Measurements from ENCODE around the gene ITGA7.

The ITGA7 gene

GRCh38 chr12:55734595-55734994 lies 26.9 kb upstream of the ITGA7 start:
- DNase-seq = no peak

GRCh38 chr12:55733858-55734257 lies 26.2 kb upstream of the ITGA7 start:
- no peak for DNase-seq

- DNase-seq = no peak
These were observed 25.4 kb upstream of the ITGA7 start for GRCh38 chr12:55733021-55733555.

GRCh38 chr12:55732288-55732687 lies 24.6 kb upstream of the ITGA7 start:
- DNase-seq = no peak

GRCh38 chr12:55729819-55730818 lies 22.4 kb upstream of the ITGA7 start:
- DNase-seq = no peak

- peak; percentile 79 for DNase-seq
These were observed 21.5 kb upstream of the ITGA7 start, which contains the start of gene CD63 for GRCh38 chr12:55728939-55729818. CD63 (minus strand) TSS chr12:55729009; CDS start chr12:55728341, 668 bp downstream.

GRCh38 chr12:55728186-55728938 lies 20.7 kb upstream of the ITGA7 start:
- no peak for DNase-seq

- no peak for DNase-seq
These were observed 20.0 kb upstream of the ITGA7 start for GRCh38 chr12:55727643-55728185.

GRCh38 chr12:55726971-55727370 lies 19.3 kb upstream of the ITGA7 start:
- DNase-seq = no peak

GRCh38 chr12:55725556-55725955 lies 17.9 kb upstream of the ITGA7 start:
- DNase-seq = no peak

GRCh38 chr12:55724940-55725309 lies 17.2 kb upstream of the ITGA7 start:
- no peak for DNase-seq

- DNase-seq = peak; percentile 16
These were observed 16.7 kb upstream of the ITGA7 start for GRCh38 chr12:55724226-55724939.

- no peak for DNase-seq
These were observed 16.0 kb upstream of the ITGA7 start for GRCh38 chr12:55723516-55724225.

GRCh38 chr12:55722948-55723347 lies 15.2 kb upstream of the ITGA7 start:
- DNase-seq = no peak

- DNase-seq = no peak
These were observed 14.0 kb upstream of the ITGA7 start for GRCh38 chr12:55721601-55722213.

- DNase-seq = peak; percentile 94
These were observed 13.3 kb upstream of the ITGA7 start for GRCh38 chr12:55720894-55721444.

GRCh38 chr12:55720071-55720564 lies 12.4 kb upstream of the ITGA7 start, which contains the start of gene RDH5:
RDH5 (plus strand) TSS chr12:55720393; CDS start chr12:55721185, 792 bp downstream.
- DNase-seq = peak; percentile 86

- DNase-seq = no peak
These were observed 11.7 kb upstream of the ITGA7 start for GRCh38 chr12:55719371-55719770.

- DNase-seq = no peak
These were observed 11.0 kb upstream of the ITGA7 start for GRCh38 chr12:55718624-55719275.
